T-cell (primary cell): ENCODE data around the gene TAC4. TPM values are rescaled to one million over a fixed set of nuclear protein-coding genes. Genes with fewer than 3 reads are reported as not detected.
A peak's percentile ranks its signal among the peaks of the same experiment; 100 is the strongest.

Experiments used
- ATAC-seq, 4 experiments: fragments of 200-7000 bp in 3 of 4; fragments of 150-1000 bp in 1 of 4; cut with Tn5 transposase; replicated peaks in 1 of 4; 1 replicate in 3 of 4; 2 replicates in 1 of 4; pipeline ENCODE4 v1.10.0; 2021; ENCODE audit warnings: moderate library complexity in 3 of 4, mild to moderate bottlenecking in 2 of 4, moderate number of reproducible peaks in 1 of 4
- CTCF ChIA-PET, 2 donors: fragments of 300-600 bp; sonication (Branson Sonifier 250); formaldehyde crosslinking; loops; one replicate each; lab custom pipeline; 2022; ENCODE audit warnings: antibody characterized with exemption in 2 of 2; lab: Charles Lee
- POLR2A ChIA-PET, 2 donors: fragments of 300-600 bp; sonication (Branson Sonifier 250); formaldehyde crosslinking; loops; one replicate each; lab custom pipeline; 2022; ENCODE audit warnings: antibody characterized with exemption in 2 of 2; lab: Charles Lee
- DNase-seq, 35 experiments: peaks; one replicate each; pipeline versions ENCODE4 v3.0.0 to v3.0.0-alpha.2; 2013 to 2023
- H3K27ac ChIP-seq: one replicate; pipeline ENCODE4 v1.5.1; 2013; ENCODE audit warnings: low read length
- H3K27me3 ChIP-seq, 2 experiments: replicated peaks in 1 of 2; 1 replicate in 1 of 2; 2 replicates in 1 of 2; pipeline versions ENCODE4 v1.6.1 to v1.7.0; 2013; ENCODE audit warnings: low read length in 1 of 2, mixed read lengths in 1 of 2; ENCODE audit not compliant: control insufficient read depth in 2 of 2, insufficient read depth in 2 of 2; ENCODE audit errors: extremely low read depth in 1 of 2
- H3K36me3 ChIP-seq, 2 donors: 1 replicate in 1 of 2; 2 replicates in 1 of 2; pipeline versions ENCODE4 v1.6.1 to v1.7.0; 2013; ENCODE audit warnings: low read length in 1 of 2; ENCODE audit not compliant: control insufficient read depth in 2 of 2, insufficient read depth in 1 of 2; ENCODE audit errors: extremely low read depth in 1 of 2
- H3K4me1 ChIP-seq, 2 experiments: 1 replicate in 1 of 2; 2 replicates in 1 of 2; pipeline versions ENCODE4 v1.6.1 to v1.7.0; 2013; ENCODE audit warnings: low read length in 2 of 2, mixed read lengths in 1 of 2; ENCODE audit not compliant: insufficient read depth in 2 of 2, control insufficient read depth in 1 of 2; ENCODE audit errors: extremely low read depth in 1 of 2
- H3K4me3 ChIP-seq, 2 donors: 1 replicate in 1 of 2; 2 replicates in 1 of 2; pipeline versions ENCODE4 v1.5.1 to v1.7.0; 2013; ENCODE audit warnings: mild to moderate bottlenecking in 2 of 2, low read length in 1 of 2, moderate library complexity in 1 of 2; ENCODE audit not compliant: control insufficient read depth in 1 of 2; ENCODE audit errors: extremely low read depth in 1 of 2
- H3K9me3 ChIP-seq: 2 replicates; pipeline ENCODE4 v1.7.0; 2013
- H3K27ac Mint-ChIP-seq, 2 donors: one replicate each; pipeline ENCODE4 v1.8.0; 2020 to 2021; ENCODE audit warnings: mild to moderate bottlenecking in 2 of 2, mixed read lengths in 2 of 2
- H3K27me3 Mint-ChIP-seq, 2 donors: one replicate each; pipeline ENCODE4 v1.8.0; 2021 to 2022; ENCODE audit warnings: mixed read lengths in 2 of 2
- H3K36me3 Mint-ChIP-seq: one replicate; pipeline ENCODE4 v1.8.0; 2021; ENCODE audit warnings: mixed read lengths
- H3K4me1 Mint-ChIP-seq, 3 donors: one replicate each; pipeline ENCODE4 v1.8.0; 2020 to 2022; ENCODE audit warnings: mixed read lengths in 3 of 3, mild to moderate bottlenecking in 1 of 3
- H3K4me3 Mint-ChIP-seq, 3 donors: one replicate each; pipeline ENCODE4 v1.8.0; 2020 to 2022; ENCODE audit warnings: mild to moderate bottlenecking in 3 of 3, mixed read lengths in 3 of 3, moderate library complexity in 3 of 3
- H3K9me3 Mint-ChIP-seq, 3 donors: one replicate each; pipeline ENCODE4 v1.8.0; 2020 to 2022; ENCODE audit warnings: mixed read lengths in 3 of 3
- WGBS: methylation state at CpG from one replicate; pipeline ENCODE4 v1.1.5; 2013; ENCODE audit warnings: missing lambda C conversion rate; ENCODE audit not compliant: insufficient coverage; 5-methylcytosine and 5-hydroxymethylcytosine counted together
- total RNA-seq, 35 experiments: library from RNA in 6 of 35; stranded (reverse) in 6 of 35; fragments of 120-200 nt in 1 of 35; gene quantifications; one replicate each; pipeline versions ENCODE4 v1.2.1 to v1.2.4 and lab custom pipeline; 2013 to 2026

TAC4 gene
- total RNA-seq, 5 donors from 2014 or later (not counting 1 experiment from before 2014, with no cell fraction given) = not detected

DNA sequence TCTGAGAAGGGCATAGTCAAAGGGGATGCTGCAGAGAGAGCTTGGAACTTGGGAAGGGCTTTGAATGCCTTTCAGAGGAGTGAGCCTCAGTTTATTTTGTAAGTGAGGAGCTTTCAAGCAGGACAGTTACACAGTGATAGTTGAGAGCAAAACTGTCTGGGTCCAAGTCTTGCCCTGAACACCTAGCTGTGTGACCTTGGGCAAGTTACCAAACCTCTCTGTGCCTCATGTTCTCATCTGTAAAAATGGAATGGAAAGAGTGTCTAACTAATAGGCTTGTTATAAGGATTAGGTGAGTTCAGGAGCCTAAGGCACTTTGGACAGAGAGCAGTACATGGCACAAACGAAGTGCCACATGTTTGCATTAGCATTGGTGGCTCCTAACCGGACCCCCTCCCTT, 27.0 kb upstream of the TAC4 start:
- no peak overlapping the region for H3K27ac Mint-ChIP-seq
- H3K9me3 Mint-ChIP-seq = no peaks in the 10 kb centered on the region
- H3K4me3 Mint-ChIP-seq = no peak overlapping the region
- Histone ChIP-seq H3K4me3 (no peak overlapping the region), H3K36me3 (no peaks in the 10 kb centered on the region), H3K27ac (no peak overlapping the region), H3K4me1 (peaks cover 10 to 18% of the 10 kb centered on the region in 2 experiments), H3K9me3 (no peaks in the 10 kb centered on the region), H3K27me3 (peaks cover 6 to 46% of the 10 kb centered on the region in 2 experiments)
- no CpG with 5 or more reads among the region's 2 CpGs for WGBS
- peaks cover 14 to 17% (median 15%) of the 10 kb centered on the region in 3 donors for H3K4me1 Mint-ChIP-seq
- no peak for ATAC-seq
- CTCF ChIA-PET = no interaction called here
- DNase-seq = no peak
- POLR2A ChIA-PET = interaction anchor here in 1 of 2 donors (0.5 kb wide), 1 partner anchor 21 kb away, joined by 7 read pairs; no protein-coding TSS in a partner anchor
- H3K36me3 Mint-ChIP-seq = no peaks in the 10 kb centered on the region
- peaks cover 12 to 26% of the 10 kb centered on the region in 2 donors for H3K27me3 Mint-ChIP-seq

- no peak overlapping the region for H3K27ac Mint-ChIP-seq
- H3K4me3 ChIP-seq = no peak overlapping the region
- POLR2A ChIA-PET = no interaction called here
Measured at GRCh38 chr17:49873926-49874325, 26.1 kb upstream of the TAC4 start.

GRCh38 chr17:49873466-49873865, 25.6 kb upstream of the TAC4 start:
- H3K36me3 Mint-ChIP-seq = no peaks in the 10 kb centered on the region
- H3K36me3 ChIP-seq = no peaks in the 10 kb centered on the region
- H3K4me1 ChIP-seq = peaks cover 10 to 18% of the 10 kb centered on the region in 2 experiments
- ChIA-PET POLR2A (interaction anchor here in 1 of 2 donors (0.6 kb wide), 1 partner anchor 170 kb away, joined by 3 read pairs; no protein-coding TSS in a partner anchor), CTCF (no interaction called here)
- no peak for DNase-seq
- H3K27me3 ChIP-seq = peaks cover 0 to 46% of the 10 kb centered on the region in 2 experiments
- peaks cover 15 to 21% (median 17%) of the 10 kb centered on the region in 3 donors for H3K4me1 Mint-ChIP-seq
- WGBS = 87% methylated on average over 3 of the region's 6 CpGs
- no peak overlapping the region for H3K27ac ChIP-seq
- no peak overlapping the region for H3K27ac Mint-ChIP-seq
- H3K9me3 ChIP-seq = no peaks in the 10 kb centered on the region
- no peak overlapping the region for H3K4me3 ChIP-seq
- H3K9me3 Mint-ChIP-seq = no peaks in the 10 kb centered on the region
- ATAC-seq = peak in 1 of 4 experiments; percentile 51
- H3K4me3 Mint-ChIP-seq = peak overlapping the region in 1 of 3 donors; percentile 64
- peaks cover 0 to 16% of the 10 kb centered on the region in 2 donors for H3K27me3 Mint-ChIP-seq

More at GRCh38 chr17:49873926-49874325, 26.1 kb upstream of the TAC4 start:
- ATAC-seq (no peak), DNase-seq (no peak)
- H3K9me3 ChIP-seq = no peaks in the 10 kb centered on the region
- H3K36me3 ChIP-seq = no peaks in the 10 kb centered on the region
- Mint-ChIP-seq H3K36me3 (no peaks in the 10 kb centered on the region), H3K27me3 (peaks cover 2 to 17% of the 10 kb centered on the region in 2 donors), H3K4me1 (peaks cover 15 to 17% (median 16%) of the 10 kb centered on the region in 3 donors), H3K9me3 (no peaks in the 10 kb centered on the region), H3K4me3 (peak overlapping the region in 1 of 3 donors; percentile 64)
- peaks cover 0 to 48% of the 10 kb centered on the region in 2 experiments for H3K27me3 ChIP-seq
- H3K27ac ChIP-seq = no peak overlapping the region
- H3K4me1 ChIP-seq = peaks cover 10 to 18% of the 10 kb centered on the region in 2 experiments
- 50% methylated on average over 1 of the region's 3 CpGs for WGBS
- CTCF ChIA-PET = interaction anchor here in 1 of 2 donors (0.6 kb wide), 1 partner anchor 12 kb away, joined by 5 read pairs; no protein-coding TSS in a partner anchor

- Histone ChIP-seq H3K4me1 (peaks cover 10 to 18% of the 10 kb centered on the region in 2 experiments), H3K27ac (no peak overlapping the region), H3K36me3 (no peaks in the 10 kb centered on the region), H3K27me3 (peaks cover 0 to 40% of the 10 kb centered on the region in 2 experiments), H3K4me3 (no peak overlapping the region), H3K9me3 (no peaks in the 10 kb centered on the region)
- H3K27me3 Mint-ChIP-seq = peaks cover 0 to 13% of the 10 kb centered on the region in 2 donors
- no peak overlapping the region for H3K27ac Mint-ChIP-seq
- ChIA-PET POLR2A (interaction anchor here in 1 of 2 donors (0.6 kb wide), 1 partner anchor 170 kb away, joined by 3 read pairs; no protein-coding TSS in a partner anchor), CTCF (no interaction called here)
- no peaks in the 10 kb centered on the region for H3K9me3 Mint-ChIP-seq
- ATAC-seq = peak; percentile 61 to 77 (median 73)
- WGBS = 30% methylated on average over 2 of the region's 6 CpGs
- no peaks in the 10 kb centered on the region for H3K36me3 Mint-ChIP-seq
- peak overlapping the region in 1 of 3 donors; percentile 64 for H3K4me3 Mint-ChIP-seq
- DNase-seq = peak in 2 of 35 experiments; percentile 15 to 20
- H3K4me1 Mint-ChIP-seq = peaks cover 15 to 22% (median 17%) of the 10 kb centered on the region in 3 donors
Measured at GRCh38 chr17:49872754-49873377, 25.0 kb upstream of the TAC4 start.

GRCh38 chr17:49871211-49871610, 23.3 kb upstream of the TAC4 start:
- Mint-ChIP-seq H3K4me3 (no peak overlapping the region), H3K36me3 (no peaks in the 10 kb centered on the region), H3K9me3 (no peaks in the 10 kb centered on the region), H3K4me1 (peaks cover 15 to 22% (median 17%) of the 10 kb centered on the region in 3 donors), H3K27ac (no peak overlapping the region), H3K27me3 (peaks cover 0 to 8% of the 10 kb centered on the region in 2 donors)
- ChIA-PET POLR2A (no interaction called here), CTCF (no interaction called here)
- Histone ChIP-seq H3K9me3 (no peaks in the 10 kb centered on the region), H3K4me3 (no peak overlapping the region), H3K27me3 (peaks cover 0 to 40% of the 10 kb centered on the region in 2 experiments), H3K4me1 (peaks cover 10 to 18% of the 10 kb centered on the region in 2 experiments), H3K36me3 (no peaks in the 10 kb centered on the region), H3K27ac (no peak overlapping the region)
- DNase-seq (no peak), ATAC-seq (no peak)
- WGBS = 89% methylated on average over 3 of the region's 7 CpGs

DNA sequence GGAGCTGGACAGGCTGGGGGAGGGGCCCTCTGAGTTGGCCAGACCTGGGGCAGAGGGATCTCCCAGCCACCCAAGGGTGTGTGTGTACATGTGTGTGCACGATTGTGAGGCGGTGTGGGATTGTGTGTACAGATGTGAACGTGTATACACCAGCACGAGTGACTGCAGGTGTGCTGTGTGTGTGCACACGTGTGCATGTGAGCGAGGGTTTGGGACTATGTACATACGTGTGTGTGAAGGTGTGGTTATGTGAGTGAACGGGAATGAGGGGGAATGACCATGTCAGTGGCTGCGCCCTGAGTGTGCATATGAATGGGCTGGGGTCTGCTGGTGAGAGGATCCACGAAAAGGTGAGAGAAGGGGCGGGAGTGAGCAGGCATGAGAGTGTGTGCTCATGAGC, 22.4 kb upstream of the TAC4 start:
- H3K27ac ChIP-seq = no peak overlapping the region
- H3K4me1 ChIP-seq = peaks cover 10 to 18% of the 10 kb centered on the region in 2 experiments
- H3K36me3 ChIP-seq = no peaks in the 10 kb centered on the region
- ChIA-PET POLR2A (no interaction called here), CTCF (no interaction called here)
- Mint-ChIP-seq H3K27me3 (peaks cover 0 to 7% of the 10 kb centered on the region in 2 donors), H3K4me3 (no peak overlapping the region), H3K36me3 (no peaks in the 10 kb centered on the region), H3K9me3 (no peaks in the 10 kb centered on the region), H3K27ac (no peak overlapping the region), H3K4me1 (peaks cover 15 to 22% (median 17%) of the 10 kb centered on the region in 3 donors)
- peaks cover 0 to 37% of the 10 kb centered on the region in 2 experiments for H3K27me3 ChIP-seq
- H3K4me3 ChIP-seq = no peak overlapping the region
- DNase-seq (no peak), ATAC-seq (no peak)
- 79% methylated on average over 10 of the region's 11 CpGs for WGBS
- H3K9me3 ChIP-seq = no peaks in the 10 kb centered on the region
